Non-pigmented ciliary epithelial cell (primary cell): Measurements from ENCODE around the gene LMF1.
"Not testable (repeated sequence)": the region's sequence is repeated elsewhere in the genome, so short reads cannot be mapped to it uniquely, and the experiment has no call there.

Experiments used
- DNase-seq: peaks from one replicate; pipeline ENCODE4 v3.0.0-alpha.2; 2010; ENCODE audit warnings: low read depth

Gene LMF1

GRCh38 chr16:948767-949166 is 22.0 kb downstream of the LMF1 start:
- DNase-seq = not testable (repeated sequence)

GRCh38 chr16:947922-948303 is 22.9 kb downstream of the LMF1 start:
- not testable (repeated sequence) for DNase-seq

GRCh38 chr16:947255-947921 is 23.4 kb downstream of the LMF1 start:
- no peak for DNase-seq

GRCh38 chr16:946048-946395 is 24.8 kb downstream of the LMF1 start:
- no peak for DNase-seq

GRCh38 chr16:945271-946047 is 25.3 kb downstream of the LMF1 start:
- DNase-seq = no peak

GRCh38 chr16:943971-944370 is 26.8 kb downstream of the LMF1 start:
- no peak for DNase-seq

- DNase-seq = no peak
These were observed 28.2 kb downstream of the LMF1 start for GRCh38 chr16:942436-943060.

- no peak for DNase-seq
These were observed 30.8 kb downstream of the LMF1 start for GRCh38 chr16:939941-940340.

GRCh38 chr16:939311-939710 is 31.5 kb downstream of the LMF1 start:
- DNase-seq = no peak

GRCh38 chr16:938752-939151 is 32.0 kb downstream of the LMF1 start:
- DNase-seq = no peak

GRCh38 chr16:938136-938535 is 32.6 kb downstream of the LMF1 start:
- DNase-seq = no peak

- DNase-seq = no peak
These were observed 33.1 kb downstream of the LMF1 start for GRCh38 chr16:937723-938122.

GRCh38 chr16:937311-937710 is 33.5 kb downstream of the LMF1 start:
- DNase-seq = no peak

GRCh38 chr16:935684-936083 is 35.1 kb downstream of the LMF1 start:
- DNase-seq = no peak

GRCh38 chr16:934178-934577 is 36.6 kb downstream of the LMF1 start:
- DNase-seq = no peak

GRCh38 chr16:933581-933980 is 37.2 kb downstream of the LMF1 start:
- no peak for DNase-seq

GRCh38 chr16:932831-933330 is 37.9 kb downstream of the LMF1 start:
- DNase-seq = no peak

GRCh38 chr16:931626-932500 is 38.9 kb downstream of the LMF1 start:
- DNase-seq = no peak

- DNase-seq = no peak
These were observed 39.6 kb downstream of the LMF1 start for GRCh38 chr16:931171-931570.

- DNase-seq = no peak
These were observed 40.3 kb downstream of the LMF1 start for GRCh38 chr16:930511-930910.

GRCh38 chr16:930076-930475 is 40.7 kb downstream of the LMF1 start:
- no peak for DNase-seq
